ACHN (cell line): ENCODE results near the gene CUL3.
"Not testable (repeated sequence)": the region's sequence is repeated elsewhere in the genome, so short reads cannot be mapped to it uniquely, and the experiment has no call there.

Experiments used
- DNase-seq: peaks from one replicate; pipeline ENCODE4 v3.0.0-alpha.2; 2015
- in situ Hi-C: cut with HindIII; loops from 2 replicates; pipeline ENCODE4 v1.10.0; 2017; ENCODE audit warnings: low sequenced_read_pairs, low pct_ligation_motif_present, low pct_unique_long_range_greater_than_20kb

CUL3 gene

DNA sequence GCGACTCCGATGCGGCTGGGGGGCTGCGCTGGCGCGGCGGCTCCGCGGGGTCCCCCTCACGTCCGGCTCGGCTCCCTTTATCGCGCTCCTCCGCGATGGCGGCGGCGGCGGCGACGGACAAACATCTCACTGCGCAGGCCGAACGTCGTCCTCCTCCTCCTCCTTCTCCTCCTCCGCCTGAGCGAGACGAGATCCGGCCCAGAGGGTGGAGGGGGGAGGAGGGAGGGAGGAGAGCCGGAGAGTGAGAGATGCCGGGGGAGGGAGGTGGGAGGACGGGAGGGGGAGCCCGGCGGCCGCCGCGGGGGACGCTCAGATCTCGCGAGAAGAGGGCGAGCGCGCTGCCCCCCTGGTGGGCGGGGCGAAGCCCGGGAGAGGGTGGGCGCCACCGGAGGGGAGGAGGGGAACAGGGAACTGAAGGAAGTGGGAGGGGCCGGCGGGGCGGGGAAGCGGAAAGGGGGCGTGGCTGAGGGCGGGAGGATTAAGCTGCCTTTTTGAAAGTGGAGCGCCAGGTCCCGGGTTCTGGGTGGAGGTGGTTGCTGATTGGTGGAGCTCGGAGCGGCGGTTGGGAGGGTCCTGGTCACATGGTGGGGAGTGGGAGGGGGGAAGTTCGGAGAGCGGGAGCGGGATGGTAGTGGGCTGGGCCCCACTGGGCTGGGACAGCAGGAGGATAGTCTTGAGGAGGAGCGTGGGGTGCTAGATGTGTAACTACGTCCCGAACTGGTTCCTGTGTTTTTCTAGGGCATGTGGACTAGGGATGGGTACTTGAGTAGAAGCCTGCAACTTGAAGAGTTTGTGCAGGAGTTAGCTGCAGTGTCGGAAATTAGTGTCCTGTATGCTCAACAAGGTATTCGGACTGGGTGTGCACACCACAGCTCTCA lies at the start of gene CUL3:
TSS of gene CUL3 (minus strand) at position 153 of the 878 bp plus-strand sequence. CDS start 354 bp downstream, outside the sequence.
- in situ Hi-C loops: no loop called here
- peak; percentile 97 for DNase-seq

DNA sequence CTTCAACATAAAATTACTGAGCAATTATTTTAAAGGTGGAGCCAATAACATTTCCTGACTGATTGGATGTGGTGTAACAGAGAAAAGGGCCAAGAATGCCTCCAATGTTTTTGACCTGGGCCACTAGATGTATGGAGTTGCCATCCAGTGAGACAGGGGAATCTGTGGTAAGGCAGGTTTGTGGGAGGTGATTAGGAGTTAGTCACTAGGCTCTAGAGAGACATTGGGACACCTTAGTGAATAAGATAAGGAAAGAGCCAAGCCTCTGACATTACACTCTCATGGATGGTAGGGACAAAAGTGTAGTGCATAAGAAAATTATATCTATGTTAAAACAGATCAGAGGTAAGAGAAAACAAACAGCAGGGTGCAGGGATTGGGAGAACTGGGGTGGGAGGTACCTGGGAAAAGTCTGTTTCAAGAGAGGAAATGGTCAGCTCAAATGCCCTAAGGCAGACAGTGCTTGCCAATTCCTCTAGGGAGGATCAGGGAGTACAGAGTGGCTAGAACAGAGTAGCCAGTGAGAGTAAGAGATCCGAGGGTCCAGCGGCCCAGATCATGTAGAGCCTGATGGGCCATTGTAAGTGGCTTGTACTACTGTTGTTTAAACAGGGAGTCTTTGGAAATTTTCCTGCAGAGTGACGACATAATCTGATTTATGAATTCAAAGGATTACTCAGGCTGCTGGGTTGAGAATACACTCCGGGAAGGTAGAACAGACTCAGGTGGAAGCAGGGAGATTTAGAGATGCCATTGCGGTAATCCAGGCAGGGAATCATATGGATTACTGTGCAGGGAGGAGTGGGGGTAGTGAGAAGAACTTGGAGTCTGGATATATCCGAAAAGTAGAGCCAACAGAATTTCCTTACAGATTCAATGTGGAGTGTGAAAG lies 45.7 kb upstream of the CUL3 start:
- in situ Hi-C loops: no loop called here

DNA sequence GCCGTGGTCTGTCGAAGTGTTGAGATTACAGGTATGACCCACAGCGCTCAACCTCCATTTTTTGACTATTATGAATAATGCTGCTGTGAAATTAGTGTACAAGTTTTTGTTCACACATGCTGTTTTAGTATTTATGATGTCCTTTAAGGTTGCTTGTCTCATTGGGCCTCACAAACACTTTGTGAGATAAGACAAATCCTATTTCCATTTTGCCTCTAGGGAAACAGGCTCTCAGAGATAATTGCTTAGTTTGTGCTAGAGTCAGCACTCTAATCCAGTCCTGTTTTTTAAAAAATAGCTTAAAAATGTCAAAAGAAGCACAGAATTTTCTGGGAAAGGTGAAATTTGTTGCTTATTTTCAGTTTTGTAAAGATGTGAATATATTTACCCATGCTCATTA lies 43.3 kb upstream of the CUL3 start:
- in situ Hi-C loops: no loop called here
- no peak for DNase-seq

More for the DNA sequence above, 45.7 kb upstream of the CUL3 start:
- no peak for DNase-seq

DNA sequence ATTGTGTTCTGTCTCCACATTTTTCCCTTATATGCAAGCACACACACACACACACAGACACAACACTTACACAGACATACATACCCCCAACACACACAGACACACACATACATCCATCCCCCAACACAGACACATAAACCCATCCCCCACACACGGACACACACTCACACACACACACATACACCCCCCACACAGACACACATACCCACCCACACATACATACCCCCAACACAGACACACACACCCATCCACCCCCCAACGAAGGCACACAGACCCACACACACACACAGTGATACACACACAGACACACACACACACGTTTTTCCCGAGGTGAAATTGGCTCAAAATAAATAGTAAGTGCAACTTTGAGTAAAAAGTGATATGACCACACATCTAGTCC lies 41.6 kb upstream of the CUL3 start:
- no peak for DNase-seq
- in situ Hi-C loops: no loop called here

DNA sequence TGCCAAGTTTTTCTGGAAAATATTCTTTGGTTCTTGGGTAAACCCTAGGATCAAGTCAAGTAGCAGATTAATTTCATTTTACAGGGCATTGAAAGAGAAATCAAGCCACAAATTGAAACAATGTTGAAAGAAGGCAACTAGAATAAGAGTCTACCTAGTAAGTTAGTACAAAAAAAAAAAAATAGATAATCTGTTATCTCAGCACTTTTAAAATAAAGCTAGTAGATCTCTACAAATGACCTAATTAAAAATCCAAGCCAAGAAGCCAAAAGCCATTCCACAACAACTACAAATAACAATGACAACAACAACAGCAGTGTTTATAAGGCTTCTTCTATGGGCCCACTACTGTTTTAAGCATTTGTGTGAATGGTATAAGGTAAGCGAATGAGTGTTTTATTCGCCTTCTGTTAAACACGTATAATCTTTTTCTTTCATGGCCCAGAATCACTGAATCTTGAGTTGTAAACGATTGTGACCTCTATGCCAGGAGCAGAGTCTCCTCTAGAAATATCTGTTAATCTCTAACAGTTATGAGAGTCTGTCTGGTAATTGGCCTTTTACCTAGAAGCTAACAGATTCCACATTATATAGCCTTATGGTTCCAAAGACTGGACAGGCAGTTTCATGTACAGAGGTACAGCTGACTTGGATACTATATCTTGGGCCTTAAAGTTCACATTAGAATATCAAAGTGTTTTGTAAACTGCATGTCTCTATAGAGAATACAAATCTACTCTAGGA lies 28.6 kb upstream of the CUL3 start:
- no peak for DNase-seq
- in situ Hi-C loops: no loop called here

DNA sequence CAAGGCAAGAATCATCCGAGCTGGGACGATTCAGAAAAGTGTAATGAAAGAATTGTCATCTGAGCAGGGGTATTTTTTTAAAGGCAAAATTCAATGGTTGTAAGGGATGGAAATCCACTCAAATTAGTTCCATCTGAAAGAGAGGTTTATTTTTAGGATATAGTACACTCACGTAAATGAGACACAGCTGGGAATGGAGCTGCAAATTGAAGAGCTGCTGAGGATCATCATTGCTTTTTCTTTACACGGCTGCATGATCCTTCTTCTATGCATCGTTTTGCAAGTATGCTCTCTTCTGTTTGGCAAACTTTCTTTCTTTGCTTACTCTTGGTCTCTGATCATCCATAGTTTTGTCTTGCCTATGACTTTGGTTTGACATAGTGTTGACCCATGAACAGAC lies 27.4 kb upstream of the CUL3 start:
- in situ Hi-C loops: no loop called here
- no peak for DNase-seq

DNA sequence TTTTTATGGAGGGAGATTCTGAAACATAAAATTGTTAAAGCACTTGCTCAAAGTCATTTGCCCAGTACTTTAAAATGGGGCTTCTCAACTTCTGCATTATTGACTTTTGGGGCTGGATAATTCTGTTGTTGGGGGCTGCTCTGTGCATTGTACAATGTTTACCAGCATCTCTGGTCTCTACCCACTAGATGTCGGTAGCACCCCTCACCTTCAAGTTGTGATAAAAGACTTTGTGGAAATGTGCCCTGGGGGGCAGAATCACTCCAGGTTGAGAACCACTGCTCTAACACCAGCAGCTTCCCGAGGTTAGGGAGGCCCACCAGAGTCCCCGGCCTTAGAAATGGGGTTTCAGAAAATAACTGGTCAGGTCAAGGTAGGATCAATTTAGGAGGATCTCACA lies 26.8 kb upstream of the CUL3 start:
- no peak for DNase-seq
- in situ Hi-C loops: no loop called here

DNA sequence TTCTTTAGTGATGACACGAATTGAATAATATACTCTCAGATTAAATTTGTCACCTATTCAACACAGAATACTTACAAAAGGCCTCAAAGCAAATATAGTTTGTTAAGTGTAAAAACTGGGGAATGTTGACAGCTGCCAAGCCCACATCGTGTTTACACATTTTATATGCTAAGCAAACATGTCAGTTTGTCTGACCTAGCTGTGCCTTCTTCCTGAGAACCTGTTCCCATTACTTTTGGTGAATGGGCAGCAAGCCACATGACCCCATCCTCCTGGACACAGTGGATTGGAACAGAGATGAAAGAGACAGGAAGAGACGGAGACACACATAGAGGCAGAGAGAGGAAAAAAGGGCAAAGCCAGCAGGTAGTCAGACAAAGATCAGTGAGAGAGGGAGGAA lies 22.9 kb upstream of the CUL3 start:
- DNase-seq: no peak
- in situ Hi-C loops: no loop called here

DNA sequence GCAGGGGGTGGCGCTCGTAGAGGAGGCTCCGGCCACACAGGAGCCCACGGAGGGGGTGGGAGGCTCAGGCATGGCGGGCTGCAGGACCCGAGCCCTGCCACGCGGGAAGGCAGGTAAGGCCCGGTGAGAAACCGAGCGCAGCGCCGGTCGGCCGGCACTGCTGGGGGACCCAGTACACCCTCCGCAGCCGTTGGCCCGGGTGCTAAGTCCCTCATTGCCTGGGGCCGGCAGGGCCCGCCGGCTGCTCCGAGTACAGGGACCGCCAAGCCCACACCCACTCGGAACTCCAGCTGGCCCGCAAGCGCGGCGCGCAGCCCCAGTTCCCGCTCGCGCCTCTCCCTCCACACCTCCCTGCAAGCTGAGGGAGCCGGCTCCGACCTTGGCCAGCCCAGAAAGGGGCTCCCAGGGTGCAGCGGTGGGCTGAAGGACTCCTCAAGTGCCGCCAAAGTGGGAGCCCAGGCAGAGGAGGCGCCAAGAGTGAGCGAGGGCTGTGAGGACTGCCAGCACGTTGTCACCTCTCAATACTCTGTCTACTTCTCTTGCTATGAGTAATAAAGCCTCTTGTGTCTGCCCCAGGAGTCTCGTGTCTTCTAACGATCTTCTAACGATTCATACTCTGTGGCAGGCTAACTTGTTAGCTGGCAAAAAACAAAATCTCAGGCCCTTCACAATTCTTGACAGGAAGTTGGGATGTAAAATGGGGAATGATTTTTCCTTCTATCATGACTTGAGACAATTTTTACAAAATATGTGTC lies 18.8 kb upstream of the CUL3 start:
- DNase-seq: not testable (repeated sequence)

DNA sequence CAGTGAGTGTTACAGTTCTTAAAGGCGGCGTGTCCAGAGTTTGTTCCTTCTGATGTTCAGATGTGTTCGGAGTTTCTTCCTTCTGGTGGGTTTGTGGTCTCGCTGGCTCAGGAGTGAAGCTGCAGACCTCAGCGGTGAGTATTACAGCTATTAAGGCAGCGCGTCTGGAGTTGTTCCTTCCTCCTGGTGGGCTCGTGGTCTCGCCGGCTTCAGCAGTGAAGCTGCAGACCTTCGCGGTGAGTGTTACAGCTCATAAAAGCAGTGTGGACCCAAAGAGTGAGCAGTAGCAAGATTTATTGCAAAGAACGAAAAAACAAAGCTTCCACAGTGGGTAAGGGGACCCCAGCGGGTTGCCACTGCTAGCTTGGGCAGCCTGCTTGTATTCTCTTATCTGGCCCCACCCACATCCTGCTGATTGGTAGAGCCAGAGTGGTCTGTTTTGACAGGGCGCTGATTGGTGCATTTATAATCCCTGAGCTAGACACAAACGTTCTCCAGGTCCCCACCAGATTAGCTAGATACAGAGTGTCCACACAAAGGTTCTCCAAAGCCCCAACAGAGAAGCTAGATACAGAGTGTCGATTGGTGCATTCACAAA lies 17.7 kb upstream of the CUL3 start:
- in situ Hi-C loops, DNase-seq: not testable (repeated sequence)

More for the DNA sequence above, 18.8 kb upstream of the CUL3 start:
- in situ Hi-C loops: not testable (repeated sequence)

DNA sequence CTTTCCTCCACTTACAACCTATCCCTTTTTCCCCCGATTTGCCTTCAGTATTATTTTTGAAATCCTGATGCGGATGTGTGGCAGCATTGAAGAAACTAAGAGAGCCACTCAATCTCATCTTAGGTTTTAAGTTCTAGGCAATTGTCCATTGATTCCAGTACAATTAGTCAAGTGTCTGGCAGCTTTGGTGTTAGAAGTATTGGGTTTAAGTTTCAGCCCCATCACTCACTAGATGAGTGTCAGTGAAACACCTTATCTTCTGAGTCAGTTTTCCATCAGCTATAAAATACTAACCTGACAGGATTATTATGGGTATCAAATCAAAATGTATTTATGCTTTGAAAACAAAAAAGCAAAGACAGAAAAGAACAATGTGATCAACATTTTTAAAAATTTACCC lies 16.8 kb upstream of the CUL3 start:
- in situ Hi-C loops: no loop called here
- no peak for DNase-seq

DNA sequence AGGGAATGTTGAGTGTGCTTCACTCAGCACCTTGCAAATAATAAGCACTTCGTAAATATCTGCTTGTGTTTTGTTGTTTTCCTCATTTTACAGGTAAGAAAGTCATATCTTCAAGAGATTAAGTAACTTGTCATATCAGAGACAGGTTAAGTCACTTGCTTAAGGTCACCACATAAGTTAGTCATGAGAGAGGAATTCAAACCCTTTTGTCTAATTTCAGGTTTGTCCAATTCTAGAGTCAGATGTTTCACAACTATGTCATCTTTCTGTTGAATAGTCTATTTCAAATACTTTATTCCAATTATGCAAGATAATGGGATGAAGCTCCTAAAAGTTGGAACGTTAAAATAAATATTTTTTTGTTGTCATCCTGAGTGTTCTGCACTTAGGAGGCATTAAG lies 13.5 kb upstream of the CUL3 start:
- in situ Hi-C loops: no loop called here
- no peak for DNase-seq

DNA sequence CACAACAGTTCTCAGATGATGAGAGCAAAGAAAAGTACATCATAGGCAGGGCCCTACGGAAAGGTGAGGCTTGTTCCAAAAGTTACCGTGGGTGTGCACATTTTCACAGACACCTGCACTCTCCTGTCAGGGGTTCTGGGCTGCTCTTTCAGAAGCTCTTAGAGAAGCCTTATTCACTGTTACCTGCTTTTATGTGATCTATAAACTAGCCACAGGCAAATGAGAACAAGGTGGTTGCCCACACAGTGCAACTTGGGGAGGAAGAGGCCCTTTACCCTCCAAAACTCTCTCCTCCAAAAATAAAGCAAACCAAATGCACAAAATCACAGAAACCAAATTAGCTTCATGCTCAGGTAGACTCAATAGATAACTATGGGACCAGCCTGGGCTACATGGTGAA lies 11.1 kb upstream of the CUL3 start:
- in situ Hi-C loops: no loop called here
- no peak for DNase-seq

DNA sequence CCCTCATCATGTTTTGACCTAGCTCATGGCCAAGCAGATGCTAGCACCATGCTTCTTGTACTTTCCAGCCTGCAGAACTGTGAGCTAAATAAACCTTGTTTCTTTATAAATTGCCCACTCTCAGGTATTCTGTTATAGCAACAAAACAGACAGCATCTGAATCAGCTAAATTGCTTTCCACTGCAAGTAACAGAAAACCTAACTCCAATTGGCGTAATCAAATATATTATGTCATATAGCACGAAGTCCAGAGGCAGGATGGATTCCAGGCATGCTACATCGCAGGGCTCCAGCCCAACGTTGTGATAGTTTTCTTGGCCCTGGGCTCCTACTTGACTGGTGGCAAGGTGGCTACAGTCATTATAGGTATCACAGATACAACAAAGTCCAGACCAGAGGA lies 10.4 kb upstream of the CUL3 start:
- DNase-seq: no peak
- in situ Hi-C loops: no loop called here

DNA sequence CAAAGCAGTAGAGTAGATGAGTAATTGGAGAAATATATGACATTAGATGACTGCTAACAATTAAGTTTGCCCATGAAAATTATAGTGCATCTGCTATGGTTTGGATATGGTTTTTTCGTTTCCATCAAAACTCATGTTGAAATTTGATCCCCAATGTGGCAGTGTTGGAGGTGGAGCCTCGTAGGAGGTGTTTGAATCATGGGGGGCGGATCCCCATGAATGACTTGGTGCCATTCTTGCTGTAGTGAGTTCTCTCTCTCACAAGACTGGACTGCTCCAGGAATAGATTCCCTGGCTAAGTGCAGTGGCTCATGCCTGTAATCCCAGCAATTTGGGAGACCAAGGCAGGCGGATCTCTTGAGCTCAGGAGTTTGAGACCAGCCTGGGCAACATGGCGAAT lies 9.7 kb upstream of the CUL3 start:
- DNase-seq: no peak

DNA sequence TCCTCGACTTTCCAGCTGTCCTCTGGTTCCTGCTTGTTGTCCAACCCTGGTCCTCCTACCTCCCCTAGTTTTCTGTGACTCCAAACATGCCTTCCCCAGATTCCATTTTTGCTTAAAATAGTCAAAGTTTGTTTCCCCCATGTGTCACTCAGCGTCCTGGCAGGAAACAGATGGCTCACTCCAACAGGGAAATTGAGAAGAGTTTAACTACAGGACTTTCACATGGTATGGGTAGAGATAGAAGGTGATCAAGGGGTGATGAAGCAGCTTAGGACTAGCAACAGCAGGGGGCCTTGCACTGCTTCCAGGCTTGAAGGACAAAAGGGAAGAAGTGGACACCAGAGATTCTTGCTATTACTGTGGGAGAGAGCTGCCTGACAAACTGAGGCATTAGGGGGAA lies 6.1 kb upstream of the CUL3 start:
- DNase-seq: no peak
- in situ Hi-C loops: no loop called here

More for the DNA sequence above, 9.7 kb upstream of the CUL3 start:
- in situ Hi-C loops: no loop called here

DNA sequence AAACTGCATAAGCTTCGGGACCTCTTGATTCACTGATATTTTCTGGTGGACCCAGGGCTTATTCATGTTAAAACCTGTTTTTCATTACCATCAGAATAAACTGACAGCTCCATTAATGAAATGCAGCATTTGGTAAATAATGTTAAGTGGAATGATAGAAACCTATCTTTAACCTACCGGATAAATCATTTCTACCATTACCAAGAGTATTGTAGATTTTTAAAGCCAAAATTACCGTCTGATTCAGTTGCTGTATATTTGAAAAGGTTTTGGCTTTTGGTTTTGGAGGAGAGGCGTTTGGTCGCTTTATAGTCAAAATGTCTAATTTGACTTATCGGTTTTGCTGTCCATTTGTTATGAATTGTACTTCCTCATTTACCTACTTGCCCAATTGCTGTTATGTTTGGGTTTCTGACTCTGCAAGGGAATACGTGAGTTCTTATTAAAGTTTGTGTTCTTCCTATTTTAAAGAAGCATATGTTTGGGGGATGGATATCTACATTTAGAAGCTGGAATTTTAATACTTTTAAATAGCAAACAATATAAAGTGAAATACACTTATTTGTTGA lies 1.0 kb upstream of the CUL3 start:
- in situ Hi-C loops: no loop called here
- peak; percentile 12 for DNase-seq
